ENCODE measurements around the gene ATP1A2.

DNA sequence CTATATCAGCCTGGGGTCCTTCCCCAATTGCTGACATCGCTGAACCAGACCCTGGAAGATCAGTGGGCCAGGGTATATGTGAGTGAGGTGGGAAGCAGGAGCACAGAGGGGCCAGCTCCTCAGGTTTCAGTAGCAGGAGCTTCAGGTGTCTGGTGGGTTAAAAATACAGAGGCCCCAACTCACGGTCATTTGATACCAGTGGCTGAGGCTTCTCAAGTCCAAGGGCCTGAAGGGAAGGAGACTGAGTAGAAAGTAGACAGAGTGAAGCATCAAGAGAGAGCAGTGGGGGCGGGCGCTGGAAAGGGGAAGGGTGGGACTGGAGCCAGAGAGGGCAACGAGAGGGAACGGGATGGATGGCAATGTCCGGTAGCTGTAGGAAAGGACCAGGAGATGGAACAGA, 72.8 kb downstream of the ATP1A2 start:
- TF ChIP-seq EP300 (IDR thresholded peaks at IDR 0.05) (no peak), POLR2AphosphoS5 (IDR thresholded peaks at IDR 0.05) (no peak), POLR2A (IDR thresholded peaks at IDR 0.05) (no peak)
- TF ChIP-seq, protein P1, sequence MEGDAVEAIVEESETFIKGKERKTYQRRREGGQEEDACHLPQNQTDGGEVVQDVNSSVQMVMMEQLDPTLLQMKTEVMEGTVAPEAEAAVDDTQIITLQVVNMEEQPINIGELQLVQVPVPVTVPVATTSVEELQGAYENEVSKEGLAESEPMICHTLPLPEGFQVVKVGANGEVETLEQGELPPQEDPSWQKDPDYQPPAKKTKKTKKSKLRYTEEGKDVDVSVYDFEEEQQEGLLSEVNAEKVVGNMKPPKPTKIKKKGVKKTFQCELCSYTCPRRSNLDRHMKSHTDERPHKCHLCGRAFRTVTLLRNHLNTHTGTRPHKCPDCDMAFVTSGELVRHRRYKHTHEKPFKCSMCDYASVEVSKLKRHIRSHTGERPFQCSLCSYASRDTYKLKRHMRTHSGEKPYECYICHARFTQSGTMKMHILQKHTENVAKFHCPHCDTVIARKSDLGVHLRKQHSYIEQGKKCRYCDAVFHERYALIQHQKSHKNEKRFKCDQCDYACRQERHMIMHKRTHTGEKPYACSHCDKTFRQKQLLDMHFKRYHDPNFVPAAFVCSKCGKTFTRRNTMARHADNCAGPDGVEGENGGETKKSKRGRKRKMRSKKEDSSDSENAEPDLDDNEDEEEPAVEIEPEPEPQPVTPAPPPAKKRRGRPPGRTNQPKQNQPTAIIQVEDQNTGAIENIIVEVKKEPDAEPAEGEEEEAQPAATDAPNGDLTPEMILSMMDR (IDR thresholded peaks at IDR 0.05), result no peak
